22Rv1 (cell line): ENCODE data around the gene NHERF2.

ENCODE experiments used
- ZFX ChIP-seq: fragments of 450-650 bp; IDR thresholded peaks from 2 replicates; pipeline ENCODE4 v1.6.1; 2017; ENCODE audit warnings: antibody characterized with exemption, borderline replicate concordance
- TF ChIP-seq, protein P1 (sequence below): fragments of 450-650 bp; IDR thresholded peaks from 2 replicates; pipeline ENCODE4 v1.5.1; 2017; ENCODE audit warnings: mild to moderate bottlenecking

GRCh38 chr16:2019518-2019920 is 7.2 kb upstream of the NHERF2 start, which contains the start of gene NPW:
- TF ChIP-seq, protein P1, sequence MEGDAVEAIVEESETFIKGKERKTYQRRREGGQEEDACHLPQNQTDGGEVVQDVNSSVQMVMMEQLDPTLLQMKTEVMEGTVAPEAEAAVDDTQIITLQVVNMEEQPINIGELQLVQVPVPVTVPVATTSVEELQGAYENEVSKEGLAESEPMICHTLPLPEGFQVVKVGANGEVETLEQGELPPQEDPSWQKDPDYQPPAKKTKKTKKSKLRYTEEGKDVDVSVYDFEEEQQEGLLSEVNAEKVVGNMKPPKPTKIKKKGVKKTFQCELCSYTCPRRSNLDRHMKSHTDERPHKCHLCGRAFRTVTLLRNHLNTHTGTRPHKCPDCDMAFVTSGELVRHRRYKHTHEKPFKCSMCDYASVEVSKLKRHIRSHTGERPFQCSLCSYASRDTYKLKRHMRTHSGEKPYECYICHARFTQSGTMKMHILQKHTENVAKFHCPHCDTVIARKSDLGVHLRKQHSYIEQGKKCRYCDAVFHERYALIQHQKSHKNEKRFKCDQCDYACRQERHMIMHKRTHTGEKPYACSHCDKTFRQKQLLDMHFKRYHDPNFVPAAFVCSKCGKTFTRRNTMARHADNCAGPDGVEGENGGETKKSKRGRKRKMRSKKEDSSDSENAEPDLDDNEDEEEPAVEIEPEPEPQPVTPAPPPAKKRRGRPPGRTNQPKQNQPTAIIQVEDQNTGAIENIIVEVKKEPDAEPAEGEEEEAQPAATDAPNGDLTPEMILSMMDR, result no peak
- no peak for TF ChIP-seq ZFX
